ENCODE data around the gene KRTAP4-2. TPM values are rescaled to one million over a fixed set of nuclear protein-coding genes. Genes with fewer than 3 reads are reported as not detected.
"Not testable (repeated sequence)": the region's sequence is repeated elsewhere in the genome, so short reads cannot be mapped to it uniquely, and the experiment has no call there.

The KRTAP4-2 gene
- total and polyA plus RNA-seq, 10 of the 15 experiments (the other 5 are each of a cell fraction or from before 2014, with no cell fraction given) = not detected

DNA sequence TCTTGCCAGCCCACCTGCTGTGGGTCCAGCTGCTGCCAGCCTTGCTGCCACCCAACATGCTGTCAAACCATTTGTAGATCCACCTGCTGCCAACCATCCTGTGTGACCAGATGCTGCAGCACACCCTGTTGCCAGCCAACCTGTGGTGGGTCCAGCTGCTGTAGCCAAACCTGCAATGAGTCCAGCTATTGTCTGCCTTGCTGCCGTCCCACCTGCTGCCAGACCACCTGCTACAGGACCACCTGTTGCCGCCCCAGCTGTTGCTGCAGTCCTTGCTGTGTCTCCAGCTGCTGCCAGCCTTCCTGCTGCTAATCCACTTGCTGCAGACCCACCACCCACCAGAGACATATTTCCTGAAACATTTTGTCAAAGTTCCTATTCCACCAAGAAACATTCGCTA lies 12.3 kb upstream of the KRTAP4-2 start:
- intact Hi-C loops (cut with micrococcal nuclease; ENCODE audit: unreplicated experiment) = no loop called here
- Histone ChIP-seq H2AFZ (ENCODE audit: control insufficient read depth, low read depth, low read length) (no peak overlapping the region), H3K9ac (ENCODE audit: control insufficient read depth, insufficient read depth, low read length) (no peak overlapping the region), H3K9me3 (replicated peaks; ENCODE audit: control insufficient read depth, insufficient read depth, low read length) (no peaks in the 10 kb centered on the region), H4K20me1 (ENCODE audit: control insufficient read depth, insufficient read depth) (no peaks in the 10 kb centered on the region), H3K4me3 (no peak overlapping the region), H3K4me2 (ENCODE audit: control insufficient read depth, insufficient read depth) (no peak overlapping the region), H3K27ac (ENCODE audit: control insufficient read depth, insufficient read depth) (no peak overlapping the region), H3K4me1 (ENCODE audit: control insufficient read depth, insufficient read depth, low read length) (no peaks in the 10 kb centered on the region), H3K27me3 (replicated peaks in 1 of 2; ENCODE audit: control insufficient read depth in 2 of 2, insufficient read depth in 2 of 2, low read length in 1 of 2) (no peaks in the 10 kb centered on the region), H3K79me2 (ENCODE audit: control insufficient read depth, insufficient read depth, low read length) (no peaks in the 10 kb centered on the region), H3K36me3 (ENCODE audit: control insufficient read depth in 2 of 2, insufficient read depth in 2 of 2, low read length in 1 of 2) (no peaks in the 10 kb centered on the region)
- RAD21 ChIA-PET (ENCODE audit: unreplicated experiment) = no interaction called here
- WGBS (ENCODE audit: insufficient coverage, insufficient replicate concordance, low lambda C conversion rate, missing lambda C conversion rate) = 24% methylated on average over 3 of the region's 3 CpGs
- POLR2A ChIA-PET = no interaction called here
- DNase-seq (ENCODE audit: low read depth, low spot score) (no peak), ATAC-seq (no peak), FAIRE-seq (no peak)
- in situ Hi-C loops (cut with MboI) = no loop called here
- SMC1A ChIA-PET (ENCODE audit: uncharacterized antibody, unreplicated experiment) = interaction anchor here (1.2 kb wide), 1 partner anchor 39 kb away, joined by 3 read pairs; no protein-coding TSS in a partner anchor
- BruUV-seq (replicated peaks) = no TSS peak
- CTCF ChIA-PET = no interaction called here
- TF ChIP-seq RCOR1 (conservative IDR thresholded peaks at IDR 0.05; ENCODE audit: low read depth, low read length) (no peak), TCF12 (IDR thresholded peaks at IDR 0.05; ENCODE audit: low read depth, low read length) (no peak), ZNF622 (IDR thresholded peaks at IDR 0.05) (no peak), IKZF1 (conservative IDR thresholded peaks at IDR 0.05) (no peak)

DNA sequence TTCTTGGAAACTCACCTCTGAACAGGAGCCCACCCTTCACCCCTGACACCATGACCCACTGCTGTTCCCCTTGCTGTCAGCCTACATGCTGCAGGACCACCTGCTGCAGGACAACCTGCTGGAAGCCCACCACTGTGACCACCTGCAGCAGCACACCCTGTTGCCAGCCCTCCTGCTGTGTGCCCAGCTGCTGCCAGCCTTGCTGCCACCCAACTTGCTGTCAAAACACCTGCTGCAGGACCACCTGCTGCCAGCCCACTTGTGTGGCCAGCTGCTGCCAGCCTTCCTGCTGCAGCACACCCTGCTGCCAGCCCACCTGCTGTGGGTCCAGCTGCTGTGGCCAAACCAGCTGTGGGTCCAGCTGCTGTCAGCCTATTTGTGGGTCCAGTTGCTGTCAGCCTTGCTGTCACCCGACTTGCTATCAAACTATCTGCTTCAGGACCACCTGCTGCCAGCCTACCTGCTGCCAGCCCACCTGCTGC lies 11.9 kb upstream of the KRTAP4-2 start, which contains the start of gene KRTAP9-1:
Gene KRTAP9-1 (plus strand): TSS at position 51 of the 482 bp plus-strand sequence. CDS start 0 bp downstream, at position 51.
- FAIRE-seq; BruUV-seq (replicated peaks); H2AFZ ChIP-seq (ENCODE audit: control insufficient read depth, low read depth, low read length); ATAC-seq; H3K36me3 ChIP-seq (ENCODE audit: control insufficient read depth in 2 of 2, insufficient read depth in 2 of 2, low read length in 1 of 2); H3K4me1 ChIP-seq (ENCODE audit: control insufficient read depth, insufficient read depth, low read length); DNase-seq (ENCODE audit: low read depth, low spot score); H3K4me3 ChIP-seq; H4K20me1 ChIP-seq (ENCODE audit: control insufficient read depth, insufficient read depth); H3K4me2 ChIP-seq (ENCODE audit: control insufficient read depth, insufficient read depth); H3K27ac ChIP-seq (ENCODE audit: control insufficient read depth, insufficient read depth); POLR2A ChIA-PET; H3K9ac ChIP-seq (ENCODE audit: control insufficient read depth, insufficient read depth, low read length); H3K79me2 ChIP-seq (ENCODE audit: control insufficient read depth, insufficient read depth, low read length); intact Hi-C loops (cut with micrococcal nuclease; ENCODE audit: unreplicated experiment); H3K9me3 ChIP-seq (replicated peaks; ENCODE audit: control insufficient read depth, insufficient read depth, low read length); CTCF ChIA-PET; RAD21 ChIA-PET (ENCODE audit: unreplicated experiment); H3K27me3 ChIP-seq (replicated peaks in 1 of 2; ENCODE audit: control insufficient read depth in 2 of 2, insufficient read depth in 2 of 2, low read length in 1 of 2): not testable (repeated sequence)
- in situ Hi-C loops (cut with MboI) = loop anchor here (10.0 kb wide), 1 partner anchor 55 kb away; the partner anchor contains the start of gene KRTAP9-4
- SMC1A ChIA-PET (ENCODE audit: uncharacterized antibody, unreplicated experiment) = interaction anchor here (1.2 kb wide), 1 partner anchor 40 kb away, joined by 3 read pairs; no protein-coding TSS in a partner anchor
- 0% methylated on average over 1 of the region's 1 CpG for WGBS (ENCODE audit: insufficient coverage, insufficient replicate concordance, low lambda C conversion rate, missing lambda C conversion rate)
